GM18507 (cell line): ENCODE measurements around the gene GPR171.

Experiments used
- DNase-seq: peaks from one replicate; pipeline ENCODE4 v3.0.0; 2011; ENCODE audit warnings: low read depth; ENCODE audit not compliant: insufficient read length; ENCODE audit errors: extremely low spot score
- FAIRE-seq: peaks from 2 replicates; lab custom pipeline; 2011; peaks lifted over from hg19 to GRCh38; lab: Jason Lieb, UNC

GPR171 gene

DNA sequence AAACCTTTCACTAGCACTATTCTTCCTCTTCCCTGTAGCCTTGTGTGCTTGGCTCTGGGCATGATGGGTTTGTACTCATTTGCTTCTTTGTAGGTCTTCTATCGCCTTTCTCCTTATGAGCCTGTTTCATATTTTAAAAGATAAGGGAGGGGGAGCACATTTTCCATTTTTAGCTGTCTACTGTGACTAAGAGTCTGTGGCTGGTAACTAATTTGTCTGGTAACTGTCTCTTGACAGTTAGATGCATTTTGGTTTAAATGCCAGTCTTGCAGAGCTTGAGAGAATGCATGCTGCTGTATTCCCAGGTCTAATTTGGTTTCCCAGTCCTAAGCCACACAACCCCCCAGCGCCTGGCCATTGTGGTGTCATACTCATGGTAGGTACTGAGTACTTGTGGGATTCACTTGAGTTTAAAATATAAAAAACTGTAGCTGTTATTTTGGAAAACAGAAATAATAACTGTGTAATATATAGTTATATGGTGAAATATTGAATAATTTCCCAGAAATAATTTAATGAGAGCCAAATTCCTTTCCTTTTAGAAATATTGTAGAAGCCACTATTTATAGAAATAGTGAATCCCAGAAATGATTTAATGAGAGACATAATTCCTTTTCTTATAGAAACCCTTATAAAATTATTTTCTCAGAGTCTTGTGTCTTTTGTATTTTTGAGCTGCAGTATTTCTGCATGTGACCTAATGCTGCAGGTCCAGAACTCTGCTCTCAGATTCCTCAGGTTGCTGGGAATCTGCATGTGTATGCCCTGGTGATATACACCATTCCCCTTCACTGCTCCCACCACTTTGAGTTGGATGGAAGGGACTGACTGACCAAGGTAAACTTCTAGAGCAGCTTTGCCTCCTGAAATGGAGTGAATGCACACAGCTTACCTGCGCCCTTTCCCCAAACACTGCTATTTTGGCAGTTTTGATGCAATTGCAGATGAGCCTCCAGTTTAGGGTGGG lies 13.9 kb upstream of the GPR171 start:
- FAIRE-seq (no peak), DNase-seq (no peak)

- FAIRE-seq, result no peak
- DNase-seq, result no peak
These were observed 11.4 kb upstream of the GPR171 start for GRCh38 chr3:151214459-151214858.

DNA sequence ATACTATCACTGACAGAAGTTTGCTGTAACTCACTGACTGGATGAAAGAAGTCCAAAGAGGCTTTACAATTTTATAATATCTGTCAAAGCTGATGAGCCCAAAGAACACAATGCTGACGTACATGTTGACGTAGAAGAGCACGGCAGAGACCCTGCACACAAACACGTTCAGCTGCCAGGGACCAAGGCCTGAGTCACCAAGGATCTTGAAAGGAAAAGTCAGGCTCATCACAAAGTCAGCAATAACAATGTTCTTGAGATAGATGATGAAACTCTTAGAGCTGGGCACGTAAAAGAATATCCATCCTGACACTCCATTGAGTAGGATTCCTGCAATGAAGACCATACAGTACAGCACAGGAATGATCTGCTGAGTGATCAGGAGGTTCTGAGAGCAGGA lies 10.9 kb upstream of the GPR171 start:
- DNase-seq (no peak), FAIRE-seq (no peak)

DNA sequence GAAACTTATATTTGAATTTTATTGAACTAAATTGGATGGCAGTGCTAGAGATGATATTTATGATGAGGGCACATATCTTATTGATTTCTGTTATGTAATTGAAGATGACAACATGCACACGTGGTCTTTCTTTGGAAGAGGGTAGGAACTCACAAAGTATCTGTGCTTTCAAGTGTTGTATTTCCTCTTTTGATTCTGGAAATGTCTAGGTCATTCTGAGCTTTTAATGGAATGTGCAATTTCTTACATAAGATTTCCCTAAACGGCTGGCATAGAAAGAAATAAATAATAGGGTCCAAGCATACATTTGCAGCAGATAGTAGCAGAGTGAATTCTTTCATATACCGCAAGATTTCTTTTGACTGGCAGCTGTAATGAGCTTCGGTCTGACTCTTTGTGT lies 10.1 kb upstream of the GPR171 start:
- no peak for FAIRE-seq
- DNase-seq, result no peak

DNA sequence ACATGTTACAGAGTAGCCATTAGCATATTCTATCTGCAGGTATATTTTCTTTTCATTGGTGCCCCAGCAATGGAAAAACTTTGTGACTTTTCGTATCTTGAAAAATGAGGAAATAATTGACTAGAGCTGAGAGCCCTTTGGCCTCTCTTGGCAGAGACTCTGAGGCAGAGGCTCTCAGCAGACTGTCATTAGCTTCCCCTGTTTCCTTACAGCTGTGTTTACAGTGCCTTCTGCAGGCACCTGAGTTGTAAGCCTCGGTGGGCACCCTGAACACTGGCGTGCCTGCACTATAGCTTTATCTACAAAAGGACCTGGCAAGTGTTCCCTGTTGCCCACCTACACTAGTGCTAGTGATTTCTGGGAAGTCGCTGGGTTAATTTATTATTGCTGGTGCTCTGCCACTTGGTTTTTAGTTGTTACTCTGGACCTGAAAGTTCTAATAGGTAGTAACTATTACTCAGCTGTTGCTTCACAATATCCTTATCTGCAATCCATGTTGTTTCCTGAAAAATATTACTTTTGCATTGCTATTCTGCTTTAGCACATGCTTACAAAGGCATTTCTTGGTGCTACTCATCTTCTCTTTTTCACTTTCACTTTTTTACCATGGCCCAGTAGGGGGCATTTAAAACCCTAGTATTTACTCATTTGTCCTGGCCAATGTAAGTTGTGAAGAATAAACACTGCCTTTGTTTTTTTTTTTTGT lies 7.8 kb upstream of the GPR171 start:
- FAIRE-seq (peak; percentile 62), DNase-seq (no peak)

- DNase-seq, result no peak
- no peak for FAIRE-seq
These were observed 6.6 kb upstream of the GPR171 start for GRCh38 chr3:151209654-151210053.

DNA sequence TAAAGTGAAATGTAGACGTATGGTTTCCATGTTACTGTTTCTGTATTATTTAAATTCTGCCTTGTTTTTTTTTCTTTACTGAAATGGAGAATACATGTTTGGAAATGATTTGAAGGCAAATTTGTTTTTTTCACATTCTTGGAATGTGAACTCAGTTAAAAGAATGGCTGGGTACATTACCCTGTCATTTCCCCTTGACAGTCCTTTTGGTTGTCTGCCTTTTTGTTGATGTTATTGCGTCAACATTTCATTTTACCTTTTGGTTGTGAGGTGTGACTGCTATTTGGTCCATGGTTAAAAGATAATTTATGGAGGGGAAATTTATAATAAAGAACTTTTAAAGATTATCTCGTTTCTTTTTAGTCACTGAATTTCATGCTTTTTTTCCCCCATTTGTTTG lies 3.2 kb upstream of the GPR171 start:
- no peak for FAIRE-seq
- DNase-seq, result no peak

DNA sequence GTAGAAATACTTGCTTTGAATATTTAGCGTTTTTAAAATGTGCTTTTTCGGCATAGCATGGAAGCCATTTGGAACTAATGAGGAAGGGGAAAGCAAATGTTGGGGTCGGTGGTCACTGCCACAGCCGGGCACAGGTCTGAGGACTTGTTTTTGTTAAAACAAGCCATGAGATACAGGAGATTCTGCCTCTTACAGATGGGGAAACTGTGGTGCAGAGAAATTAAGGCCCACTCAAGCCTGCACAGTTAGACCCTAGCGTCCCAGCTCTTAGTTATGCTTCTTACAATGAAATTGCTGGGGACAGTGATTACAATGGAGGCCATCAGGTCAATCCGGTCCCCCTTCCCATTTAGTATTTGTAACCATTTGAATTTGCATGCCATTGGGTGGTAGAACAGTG lies 2.5 kb upstream of the GPR171 start:
- FAIRE-seq (no peak), DNase-seq (no peak)

DNA sequence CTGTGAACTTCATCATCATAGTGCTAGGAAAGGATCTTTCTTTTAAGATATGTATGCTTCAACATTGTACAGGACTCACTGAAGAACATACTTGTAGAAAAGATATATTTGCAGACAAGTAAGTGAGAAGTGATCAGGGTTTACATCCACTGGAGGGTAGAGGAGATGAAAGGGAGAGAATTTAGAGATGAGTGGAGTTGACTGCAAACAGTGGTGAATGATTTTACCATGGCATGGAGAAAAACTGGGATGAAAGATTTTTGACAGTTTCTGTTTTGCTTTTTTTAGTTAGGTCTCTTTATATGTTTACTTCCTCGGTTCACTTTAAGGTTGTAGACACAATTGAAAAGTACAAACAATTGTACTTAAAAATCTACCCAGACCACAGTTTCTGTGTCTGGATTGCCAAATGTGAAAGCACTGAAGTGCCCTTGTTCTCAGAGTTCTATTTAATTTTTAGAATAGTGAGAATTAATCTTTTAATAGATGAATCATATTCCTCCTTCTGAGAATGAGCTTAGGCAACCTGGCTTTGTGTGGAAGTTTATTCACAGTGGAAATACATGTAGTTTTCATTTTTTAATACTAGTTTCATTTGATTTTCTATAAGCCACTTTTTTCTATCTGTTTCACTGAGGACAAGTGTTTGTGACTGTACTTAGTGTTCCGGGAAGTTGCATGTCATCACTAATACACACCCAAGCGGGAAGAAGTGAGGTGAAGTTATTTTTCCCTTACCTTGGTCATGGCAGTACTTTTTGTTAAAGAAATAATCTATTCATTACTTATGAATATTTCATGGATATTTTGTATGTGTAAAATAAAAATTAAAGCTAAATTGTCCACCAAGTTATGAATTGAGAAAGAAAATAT lies 1.8 kb upstream of the GPR171 start:
- DNase-seq, result no peak

GRCh38 chr3:151201051-151201730 lies 1.8 kb downstream of the GPR171 start:
- no peak for FAIRE-seq
- no peak for DNase-seq

More for the DNA sequence above, 1.8 kb upstream of the GPR171 start:
- FAIRE-seq, result no peak

GRCh38 chr3:151200586-151200985 lies 2.4 kb downstream of the GPR171 start:
- DNase-seq (no peak), FAIRE-seq (no peak)

GRCh38 chr3:151199554-151200438 lies 3.2 kb downstream of the GPR171 start:
- FAIRE-seq (no peak), DNase-seq (no peak)

- DNase-seq, result no peak
- FAIRE-seq, result no peak
These were observed 4.2 kb downstream of the GPR171 start for GRCh38 chr3:151198849-151199248.

- DNase-seq, result no peak
- FAIRE-seq, result no peak
These were observed 4.8 kb downstream of the GPR171 start for GRCh38 chr3:151197981-151198767.

- DNase-seq (no peak), FAIRE-seq (no peak)
These were observed 5.8 kb downstream of the GPR171 start for GRCh38 chr3:151197228-151197627.

DNA sequence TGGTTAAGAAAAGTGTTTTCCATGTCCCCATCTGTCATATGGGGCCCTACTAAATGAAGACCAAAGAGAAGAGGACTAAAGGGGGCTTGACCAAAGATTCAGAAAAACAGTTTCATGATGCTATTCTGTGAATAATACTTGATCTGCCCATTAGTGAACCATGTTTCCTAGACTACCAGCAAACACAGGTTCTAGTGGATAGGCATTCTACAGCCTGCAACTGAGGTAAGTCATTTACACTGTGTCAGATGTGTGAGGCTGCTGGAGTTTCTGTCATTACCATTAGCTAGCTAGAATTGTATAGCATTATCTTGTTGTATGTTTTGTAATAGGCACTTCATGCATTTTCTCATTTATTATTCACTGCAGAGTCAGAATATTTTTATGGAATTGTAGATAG lies 6.6 kb downstream of the GPR171 start:
- FAIRE-seq (no peak), DNase-seq (no peak)

GRCh38 chr3:151195826-151196225 lies 7.2 kb downstream of the GPR171 start:
- DNase-seq, result no peak
- no peak for FAIRE-seq

DNA sequence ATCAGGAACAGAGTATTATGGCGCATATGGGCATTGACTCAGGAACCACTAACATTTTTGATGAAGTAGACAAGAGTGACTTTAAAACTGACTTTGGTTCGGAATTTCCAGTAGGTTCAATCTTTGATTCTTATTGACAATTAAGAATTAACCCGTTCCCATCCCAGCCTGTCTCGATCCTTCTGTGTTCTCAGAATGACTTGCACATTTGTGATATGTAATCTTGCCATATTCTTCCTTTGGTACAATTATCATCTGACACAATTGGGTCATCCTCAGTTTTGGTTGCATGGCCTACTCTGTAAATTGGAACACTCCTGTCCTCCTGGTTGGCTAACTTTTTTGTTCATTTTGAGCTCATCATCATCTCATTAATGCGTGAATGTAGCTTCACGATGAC lies 10.5 kb downstream of the GPR171 start:
- FAIRE-seq (no peak), DNase-seq (no peak)
